ENCODE data around the gene GRB14.

- TF ChIP-seq CTCF (IDR thresholded peaks at IDR 0.05) = no peak
- no peak for TF ChIP-seq POLR2A (IDR thresholded peaks at IDR 0.05)
These were observed 164.7 kb downstream of the GRB14 start for GRCh38 chr2:164456619-164457018.

All from prostate gland (tissue), 2 donors.